GM12891 (cell line): ENCODE data around the gene LIG3.

Source experiments
- POLR2A ChIP-seq: IDR thresholded peaks from 2 replicates; pipeline ENCODE4 v1.6.1; 2011; ENCODE audit warnings: low read depth, low read length, control low read depth
- POLR2AphosphoS5 ChIP-seq: IDR thresholded peaks from 2 replicates; pipeline ENCODE4 v1.6.1; 2011; ENCODE audit warnings: low read depth, low read length, control low read depth
- POU2F2 ChIP-seq: IDR thresholded peaks from 2 replicates; pipeline ENCODE4 v1.6.1; 2011; ENCODE audit warnings: low read depth, mild to moderate bottlenecking, control low read depth, low read length, moderate library complexity
- SPI1 ChIP-seq: IDR thresholded peaks from 2 replicates; pipeline ENCODE4 v1.6.1; 2011; ENCODE audit warnings: low read depth, low read length, control low read depth
- TAF1 ChIP-seq: IDR thresholded peaks from 2 replicates; pipeline ENCODE4 v1.6.1; 2011; ENCODE audit warnings: low read depth, low read length, control low read depth

DNA sequence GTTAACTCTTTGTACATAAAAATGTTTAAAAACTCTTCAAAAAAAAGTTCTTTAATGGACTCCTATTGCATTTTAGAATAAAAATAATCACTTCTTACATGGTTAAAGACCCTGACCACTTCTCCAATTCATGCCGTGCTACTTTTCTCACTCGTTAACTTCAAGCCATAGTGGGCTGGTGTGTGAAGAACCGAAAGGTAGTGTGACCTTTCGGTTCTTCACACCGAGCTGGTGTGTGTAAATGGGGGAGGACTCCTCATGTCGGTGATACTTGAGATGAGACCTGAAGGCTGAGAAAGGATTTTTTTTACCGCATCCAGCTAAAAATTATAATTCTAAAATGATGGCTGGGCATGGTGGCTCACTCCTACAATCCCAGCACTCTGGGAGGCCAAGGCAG is 61.1 kb downstream of the LIG3 start:
- TF ChIP-seq POLR2A (no peak), POLR2AphosphoS5 (no peak), SPI1 (peak; percentile 91), TAF1 (no peak), POU2F2 (no peak)
